ENCODE data around the gene LRMDA. TPM values are rescaled to one million over a fixed set of nuclear protein-coding genes. Genes with fewer than 3 reads are reported as not detected.

Gene LRMDA
- total and polyA plus RNA-seq, 2 of the 13 experiments (the other 11 are each of a cell fraction or from before 2014, with no cell fraction given) = 13.4 to 22.0 TPM

GRCh38 chr10:75440271-75440793 is 8.9 kb downstream of the LRMDA start (continued):
- no peak for TF ChIP-seq ZFP41 (CRISPR knock-in tag; IDR thresholded peaks at IDR 0.05; ENCODE audit: borderline replicate concordance)
- TF ChIP-seq ARNT (IDR thresholded peaks at IDR 0.05) = no peak
- TF ChIP-seq TCF7 (IDR thresholded peaks at IDR 0.05; ENCODE audit: low read depth) = no peak
- no peak for TF ChIP-seq EP300 (IDR thresholded peaks at IDR 0.05; ENCODE audit: low read depth in 2 of 2, low read length in 2 of 2)
- no peak for TF ChIP-seq EP300 (CRISPR knock-in tag; IDR thresholded peaks at IDR 0.05; ENCODE audit: borderline replicate concordance)
- TF ChIP-seq, protein P1, sequence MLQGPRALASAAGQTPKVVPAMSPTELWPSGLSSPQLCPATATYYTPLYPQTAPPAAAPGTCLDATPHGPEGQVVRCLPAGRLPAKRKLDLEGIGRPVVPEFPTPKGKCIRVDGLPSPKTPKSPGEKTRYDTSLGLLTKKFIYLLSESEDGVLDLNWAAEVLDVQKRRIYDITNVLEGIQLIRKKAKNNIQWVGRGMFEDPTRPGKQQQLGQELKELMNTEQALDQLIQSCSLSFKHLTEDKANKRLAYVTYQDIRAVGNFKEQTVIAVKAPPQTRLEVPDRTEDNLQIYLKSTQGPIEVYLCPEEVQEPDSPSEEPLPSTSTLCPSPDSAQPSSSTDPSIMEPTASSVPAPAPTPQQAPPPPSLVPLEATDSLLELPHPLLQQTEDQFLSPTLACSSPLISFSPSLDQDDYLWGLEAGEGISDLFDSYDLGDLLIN (CRISPR knock-in tag; IDR thresholded peaks at IDR 0.05; ENCODE audit: borderline replicate concordance) = no peak
- no peak for TF ChIP-seq GTF2F1 (IDR thresholded peaks at IDR 0.05; ENCODE audit: low read length)
- TF ChIP-seq, protein P2, sequence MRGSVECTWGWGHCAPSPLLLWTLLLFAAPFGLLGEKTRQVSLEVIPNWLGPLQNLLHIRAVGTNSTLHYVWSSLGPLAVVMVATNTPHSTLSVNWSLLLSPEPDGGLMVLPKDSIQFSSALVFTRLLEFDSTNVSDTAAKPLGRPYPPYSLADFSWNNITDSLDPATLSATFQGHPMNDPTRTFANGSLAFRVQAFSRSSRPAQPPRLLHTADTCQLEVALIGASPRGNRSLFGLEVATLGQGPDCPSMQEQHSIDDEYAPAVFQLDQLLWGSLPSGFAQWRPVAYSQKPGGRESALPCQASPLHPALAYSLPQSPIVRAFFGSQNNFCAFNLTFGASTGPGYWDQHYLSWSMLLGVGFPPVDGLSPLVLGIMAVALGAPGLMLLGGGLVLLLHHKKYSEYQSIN (CRISPR knock-in tag; IDR thresholded peaks at IDR 0.05; ENCODE audit: borderline replicate concordance) = no peak
- TF ChIP-seq ZNF770 (CRISPR knock-in tag; IDR thresholded peaks at IDR 0.05) = no peak
- TF ChIP-seq ZNF317 (CRISPR knock-in tag; IDR thresholded peaks at IDR 0.05) = no peak
- TF ChIP-seq, protein P3, sequence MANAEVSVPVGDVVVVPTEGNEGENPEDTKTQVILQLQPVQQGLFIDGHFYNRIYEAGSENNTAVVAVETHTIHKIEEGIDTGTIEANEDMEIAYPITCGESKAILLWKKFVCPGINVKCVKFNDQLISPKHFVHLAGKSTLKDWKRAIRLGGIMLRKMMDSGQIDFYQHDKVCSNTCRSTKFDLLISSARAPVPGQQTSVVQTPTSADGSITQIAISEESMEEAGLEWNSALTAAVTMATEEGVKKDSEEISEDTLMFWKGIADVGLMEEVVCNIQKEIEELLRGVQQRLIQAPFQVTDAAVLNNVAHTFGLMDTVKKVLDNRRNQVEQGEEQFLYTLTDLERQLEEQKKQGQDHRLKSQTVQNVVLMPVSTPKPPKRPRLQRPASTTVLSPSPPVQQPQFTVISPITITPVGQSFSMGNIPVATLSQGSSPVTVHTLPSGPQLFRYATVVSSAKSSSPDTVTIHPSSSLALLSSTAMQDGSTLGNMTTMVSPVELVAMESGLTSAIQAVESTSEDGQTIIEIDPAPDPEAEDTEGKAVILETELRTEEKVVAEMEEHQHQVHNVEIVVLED (CRISPR knock-in tag; IDR thresholded peaks at IDR 0.05; ENCODE audit: borderline replicate concordance) = no peak

Data from HepG2 (cell line).